ENCODE results near the gene GSTA4.
"Not testable (repeated sequence)": the region's sequence is repeated elsewhere in the genome, so short reads cannot be mapped to it uniquely, and the experiment has no call there.

Gene GSTA4

GRCh38 chr6:53014744-53015143 is 19.7 kb upstream of the GSTA4 start:
- no peak for DNase-seq (ENCODE audit: low read depth in 3 of 3, low spot score in 1 of 3)

GRCh38 chr6:53014063-53014462 is 19.0 kb upstream of the GSTA4 start:
- DNase-seq (ENCODE audit: low read depth in 3 of 3, low spot score in 1 of 3): no peak

- DNase-seq (ENCODE audit: low read depth in 3 of 3, low spot score in 1 of 3): no peak
Measured at GRCh38 chr6:53011979-53012378, 16.9 kb upstream of the GSTA4 start.

- no peak for DNase-seq (ENCODE audit: low read depth in 3 of 3, low spot score in 1 of 3)
Measured at GRCh38 chr6:53010504-53010903, 15.4 kb upstream of the GSTA4 start.

- no peak for DNase-seq (ENCODE audit: low read depth in 3 of 3, low spot score in 1 of 3)
Measured at GRCh38 chr6:53009511-53009910, 14.4 kb upstream of the GSTA4 start.

GRCh38 chr6:53009056-53009455 is 14.0 kb upstream of the GSTA4 start:
- DNase-seq (ENCODE audit: low read depth in 3 of 3, low spot score in 1 of 3): no peak

- not testable (repeated sequence) for DNase-seq (ENCODE audit: low read depth in 3 of 3, low spot score in 1 of 3)
Measured at GRCh38 chr6:53008192-53008687, 13.2 kb upstream of the GSTA4 start.

GRCh38 chr6:53005663-53006250 is 10.7 kb upstream of the GSTA4 start:
- DNase-seq (ENCODE audit: low read depth in 3 of 3, low spot score in 1 of 3): no peak

- DNase-seq (ENCODE audit: low read depth in 3 of 3, low spot score in 1 of 3): no peak
Measured at GRCh38 chr6:52999456-52999855, 4.4 kb upstream of the GSTA4 start.

- no peak for DNase-seq (ENCODE audit: low read depth in 3 of 3, low spot score in 1 of 3)
Measured at GRCh38 chr6:52998603-52999002, 3.5 kb upstream of the GSTA4 start.

- DNase-seq (ENCODE audit: low read depth in 3 of 3, low spot score in 1 of 3): peak in 2 of 3 donors; percentile 10
Measured at GRCh38 chr6:52995913-52996645, 995 bp upstream of the GSTA4 start.

- DNase-seq (ENCODE audit: low read depth in 3 of 3, low spot score in 1 of 3): peak in 1 of 3 donors; percentile 12
Measured at GRCh38 chr6:52994839-52995088, 320 bp downstream of the GSTA4 start.

GRCh38 chr6:52994031-52994838 is 849 bp downstream of the GSTA4 start:
- no peak for DNase-seq (ENCODE audit: low read depth in 3 of 3, low spot score in 1 of 3)

GRCh38 chr6:52992980-52993920 is 1.8 kb downstream of the GSTA4 start:
- DNase-seq (ENCODE audit: low read depth in 3 of 3, low spot score in 1 of 3): no peak

- DNase-seq (ENCODE audit: low read depth in 3 of 3, low spot score in 1 of 3): no peak
Measured at GRCh38 chr6:52990342-52990741, 4.7 kb downstream of the GSTA4 start.

- no peak for DNase-seq (ENCODE audit: low read depth in 3 of 3, low spot score in 1 of 3)
Measured at GRCh38 chr6:52985228-52985627, 9.9 kb downstream of the GSTA4 start.

GRCh38 chr6:52984247-52984646 is 10.8 kb downstream of the GSTA4 start:
- DNase-seq (ENCODE audit: low read depth in 3 of 3, low spot score in 1 of 3): peak in 1 of 3 donors; percentile 7

GRCh38 chr6:52983159-52983848 is 11.8 kb downstream of the GSTA4 start:
- DNase-seq (ENCODE audit: low read depth in 3 of 3, low spot score in 1 of 3): no peak

- DNase-seq (ENCODE audit: low read depth in 3 of 3, low spot score in 1 of 3): no peak
Measured at GRCh38 chr6:52982680-52983079, 12.4 kb downstream of the GSTA4 start.

- DNase-seq (ENCODE audit: low read depth in 3 of 3, low spot score in 1 of 3): no peak
Measured at GRCh38 chr6:52981222-52981900, 13.7 kb downstream of the GSTA4 start.
